GM19023 (cell line): ENCODE data around the gene THBS3.
"Not testable (repeated sequence)": the region's sequence is repeated elsewhere in the genome, so short reads cannot be mapped to it uniquely, and the experiment has no call there.

Source experiments
- ATAC-seq: cut with Tn5 transposase; IDR thresholded peaks from one replicate; pipeline ENCODE4 v1.9.1; 2021; ENCODE audit warnings: mild to moderate bottlenecking, moderate library complexity; ENCODE audit not compliant: unreplicated experiment

The THBS3 gene

DNA sequence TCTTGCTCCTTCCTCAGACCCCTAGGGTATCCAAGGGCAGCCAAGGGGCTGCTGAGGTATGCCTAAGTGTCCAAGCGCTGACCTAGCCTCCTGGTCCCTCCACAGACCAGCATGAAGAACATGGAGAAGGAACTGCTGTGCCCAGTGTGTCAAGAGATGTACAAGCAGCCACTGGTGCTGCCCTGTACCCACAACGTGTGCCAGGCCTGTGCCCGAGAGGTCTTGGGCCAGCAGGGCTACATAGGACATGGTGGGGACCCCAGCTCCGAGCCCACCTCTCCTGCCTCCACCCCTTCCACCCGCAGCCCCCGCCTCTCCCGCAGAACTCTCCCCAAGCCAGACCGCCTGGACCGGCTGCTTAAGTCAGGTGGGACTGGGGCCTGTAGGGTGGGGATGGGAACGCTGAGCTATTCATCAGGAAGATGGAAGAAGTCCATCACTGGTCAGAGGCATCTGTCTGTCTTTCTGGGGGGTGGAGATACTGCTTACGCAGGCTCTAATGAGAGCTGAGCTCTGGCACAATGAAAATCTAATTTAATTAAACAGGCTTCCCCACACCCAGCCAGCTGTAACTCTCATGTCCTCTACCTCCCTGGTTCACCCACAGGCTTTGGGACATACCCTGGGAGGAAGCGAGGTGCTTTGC is 32.3 kb downstream of the THBS3 start:
- ATAC-seq = no peak

DNA sequence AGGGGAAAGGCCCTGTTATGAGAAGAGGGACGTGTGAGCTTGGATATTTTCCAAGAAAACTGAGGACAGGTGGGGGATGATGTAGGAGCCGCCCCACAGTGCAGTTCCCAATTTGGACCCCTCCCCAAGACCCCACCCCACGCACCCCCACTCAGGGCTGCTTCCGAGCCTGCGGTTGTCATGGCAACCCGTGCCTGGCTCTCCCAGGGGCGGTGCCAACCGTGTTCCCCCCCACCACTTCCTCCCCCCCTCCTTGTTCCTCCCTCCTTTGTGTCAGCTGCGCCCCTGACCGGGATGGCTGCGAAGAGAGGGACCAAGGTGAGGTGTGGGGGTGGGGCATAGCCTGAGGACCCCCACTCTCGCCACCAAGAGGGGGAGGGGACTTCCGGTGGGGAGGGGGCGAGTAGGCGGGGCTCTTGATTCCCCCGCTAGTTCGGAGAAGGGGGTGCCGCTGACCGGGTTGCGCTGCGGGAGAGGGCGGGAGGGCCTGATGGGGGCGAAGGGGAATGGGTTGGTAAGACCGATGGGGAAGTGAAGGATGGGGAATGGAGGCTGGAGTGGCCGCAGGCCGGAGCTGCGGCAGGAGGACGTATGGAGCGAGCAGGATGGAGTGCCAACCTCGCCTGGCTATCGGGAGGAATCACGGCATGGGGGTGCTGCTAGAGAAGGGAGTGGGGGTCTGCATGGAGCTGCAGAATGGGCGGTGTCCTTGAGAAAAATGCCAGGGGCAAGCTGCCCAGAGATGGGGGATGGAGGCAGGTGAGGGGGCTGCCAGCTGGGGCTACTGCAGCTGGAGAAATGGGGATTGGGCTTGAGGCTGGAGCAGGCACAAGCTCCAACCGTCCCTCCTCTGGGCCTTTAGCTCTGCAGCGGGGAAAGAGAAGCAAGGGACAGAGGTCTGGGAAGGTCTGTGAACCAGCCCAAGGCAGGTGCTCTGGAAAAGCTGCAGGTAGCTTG is 33.1 kb downstream of the THBS3 start:
- ATAC-seq = no peak

DNA sequence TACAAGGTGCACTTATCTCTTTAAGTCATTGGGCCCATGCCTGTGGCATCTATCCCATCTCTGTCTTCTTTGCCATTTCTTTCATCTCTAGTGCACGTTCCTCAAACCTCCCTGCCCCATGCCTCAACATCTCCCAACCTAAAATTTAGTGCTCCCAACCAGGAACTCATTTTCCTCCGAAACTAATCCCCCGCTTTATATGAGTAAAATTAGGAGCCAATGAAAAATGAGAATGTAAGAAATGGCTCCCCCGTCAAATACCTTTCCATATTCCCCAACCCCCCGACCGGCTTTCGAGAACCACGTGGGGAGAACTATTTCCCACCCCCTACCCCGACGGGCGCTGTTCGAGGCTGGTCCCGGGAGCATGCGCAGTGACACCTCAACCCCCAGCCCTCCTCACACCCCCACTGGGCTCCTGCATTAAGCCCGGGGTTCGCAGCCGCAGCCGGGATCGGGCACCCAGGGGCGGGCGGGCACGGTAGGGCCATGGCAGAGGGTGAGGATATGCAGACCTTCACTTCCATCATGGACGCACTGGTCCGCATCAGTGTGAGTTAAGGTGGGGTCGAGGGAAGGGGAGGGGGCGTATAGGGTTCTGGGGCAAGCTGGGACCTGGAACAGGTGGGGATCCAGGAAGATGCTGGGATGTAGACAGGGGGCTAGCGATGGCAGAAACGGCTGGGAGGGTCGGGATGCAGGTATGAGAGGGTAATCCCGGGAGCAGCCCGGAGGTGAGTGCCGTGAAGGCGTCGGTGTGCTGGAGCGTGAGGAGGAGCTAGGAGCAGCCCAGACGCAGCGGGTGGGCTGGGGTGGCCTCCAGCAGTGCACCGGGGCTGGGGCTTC is 34.0 kb downstream of the THBS3 start, which contains the start of gene TRIM46:
Gene TRIM46, plus strand, starts transcription at position 372 of the 846 bp plus-strand sequence. Its CDS starts 118 bp downstream, at position 490.
- no peak for ATAC-seq

DNA sequence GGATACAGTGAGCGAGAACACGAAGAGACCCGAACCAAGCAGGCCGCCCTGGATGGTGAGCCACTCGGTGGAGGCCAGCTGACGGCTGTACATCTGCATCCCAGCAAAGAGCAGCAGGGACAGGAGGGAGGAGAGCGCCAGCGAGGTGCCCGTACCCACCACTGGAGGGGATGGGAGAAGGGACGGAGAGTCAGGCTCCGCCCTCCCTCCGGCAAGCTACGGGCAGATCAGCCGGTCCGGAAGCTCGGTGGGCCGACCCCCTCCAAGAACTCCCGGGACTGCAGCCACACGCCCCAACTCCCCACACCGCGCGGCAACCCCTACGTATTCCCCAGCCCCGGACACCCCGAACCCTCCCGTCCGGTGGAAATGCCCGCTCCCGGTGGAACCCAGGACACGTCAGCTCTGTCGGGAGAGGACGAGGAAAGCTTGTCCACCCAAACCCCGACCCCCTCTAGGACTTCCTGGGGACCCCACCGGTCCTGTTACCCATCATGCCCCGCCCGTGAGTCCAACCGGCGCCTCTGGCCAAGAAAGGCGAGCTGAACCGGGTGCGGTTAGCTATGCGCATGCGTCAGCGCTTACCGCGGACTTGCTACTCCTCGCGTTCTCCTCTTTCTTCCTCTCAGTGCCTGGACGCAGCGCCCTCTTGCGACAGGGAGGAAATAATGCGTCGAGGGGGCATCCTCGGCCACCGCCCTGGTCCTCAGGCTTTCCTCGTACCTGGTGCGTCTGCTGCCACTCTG is 34.8 kb downstream of the THBS3 start, which contains the start of gene KRTCAP2:
Gene KRTCAP2, minus strand, starts transcription at position 573 of the 746 bp plus-strand sequence. Its CDS starts 80 bp downstream, at position 493.
- peak; percentile 62 for ATAC-seq

DNA sequence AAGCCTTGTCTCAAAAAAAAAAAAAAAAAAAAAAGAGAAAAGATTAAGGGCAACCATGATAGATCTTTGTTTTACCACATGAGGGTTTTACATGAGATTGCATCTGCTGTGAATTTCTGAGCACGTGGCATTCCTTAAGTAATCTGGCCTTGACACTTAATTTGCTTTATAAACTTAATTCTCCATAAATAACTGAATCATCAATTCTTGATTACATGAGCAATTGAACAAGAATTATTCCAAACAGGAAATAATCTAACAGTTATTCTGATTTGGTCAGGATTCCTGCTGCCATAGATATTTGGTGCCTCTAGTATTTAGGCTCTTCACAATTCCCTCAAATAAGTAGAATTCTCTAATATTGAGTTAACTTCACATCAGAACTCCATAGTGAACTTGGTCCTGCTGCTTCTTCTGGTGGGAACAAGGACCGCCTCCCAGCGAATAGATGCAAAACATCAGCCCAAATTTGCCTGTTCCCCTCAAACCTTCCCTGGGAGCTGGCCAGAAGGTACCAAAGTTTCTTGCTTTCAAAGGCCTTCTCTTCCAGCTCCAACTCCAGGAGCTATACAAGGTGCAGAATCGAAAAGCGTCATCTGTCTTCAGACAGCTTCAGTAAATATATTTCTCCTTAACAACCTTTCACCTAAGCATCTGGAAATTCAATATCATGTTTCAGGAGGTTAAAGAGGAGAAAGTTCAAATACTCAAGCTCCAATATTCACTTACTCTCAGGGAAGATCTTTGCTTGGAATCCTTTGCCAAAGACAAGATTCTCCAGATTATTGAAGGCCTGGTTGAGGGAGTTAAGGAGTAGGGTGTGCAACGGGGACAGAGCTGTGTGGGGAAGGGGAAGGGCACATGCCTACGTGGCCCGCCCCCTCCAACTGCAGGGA is 35.6 kb downstream of the THBS3 start:
- ATAC-seq = no peak

DNA sequence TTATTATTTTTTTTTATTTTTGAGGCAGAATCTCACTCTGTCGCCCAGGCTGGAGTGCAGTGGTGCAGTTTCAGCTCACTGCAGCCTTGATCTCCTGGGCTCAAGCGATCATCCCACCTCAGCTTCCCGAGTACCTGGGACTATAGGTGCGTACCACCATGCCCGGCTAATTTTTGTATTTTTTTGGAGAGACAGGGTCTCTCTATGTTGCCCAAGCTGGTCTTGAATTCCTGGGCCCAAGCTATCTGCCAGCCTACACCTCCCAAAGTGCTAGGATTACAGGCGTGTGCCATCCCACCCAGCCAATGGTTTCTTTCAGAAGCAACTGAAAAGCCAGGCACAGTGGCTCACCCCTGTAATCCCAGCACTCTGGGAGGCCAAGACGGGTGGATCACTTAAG is 36.9 kb downstream of the THBS3 start:
- ATAC-seq = no peak

DNA sequence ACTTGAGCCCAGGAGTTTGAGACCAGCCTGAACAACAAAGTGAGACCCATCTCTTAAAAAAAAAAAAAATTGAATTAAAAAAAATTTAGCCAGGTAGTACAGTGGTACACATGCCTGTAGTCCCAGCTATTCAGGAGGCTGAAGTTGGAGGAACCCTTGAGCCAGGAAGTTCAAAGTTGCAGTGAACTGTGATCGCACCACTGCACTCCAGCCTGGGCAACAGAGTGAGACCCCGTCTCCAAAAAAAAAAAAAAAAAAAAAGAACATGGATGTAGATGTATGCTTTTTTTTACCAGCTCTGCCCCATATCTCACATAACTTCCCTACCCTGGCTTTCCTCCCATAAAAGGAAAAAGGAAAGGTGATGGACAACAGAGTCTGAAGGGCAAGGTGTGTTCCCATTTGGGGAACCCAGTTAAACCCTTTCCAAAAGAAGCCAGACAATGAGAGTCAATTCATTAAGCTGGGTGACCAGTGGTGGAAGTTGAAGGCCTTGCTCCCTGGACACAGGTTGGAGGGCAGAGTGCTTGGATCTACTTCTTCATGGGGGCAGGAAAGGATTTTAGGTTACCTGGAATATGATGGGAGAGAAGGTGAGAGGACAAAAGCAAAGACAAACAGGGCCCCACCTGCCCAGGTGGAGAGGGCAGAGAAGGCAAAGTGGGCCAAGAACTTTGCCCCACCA is 37.5 kb downstream of the THBS3 start:
- ATAC-seq = no peak

DNA sequence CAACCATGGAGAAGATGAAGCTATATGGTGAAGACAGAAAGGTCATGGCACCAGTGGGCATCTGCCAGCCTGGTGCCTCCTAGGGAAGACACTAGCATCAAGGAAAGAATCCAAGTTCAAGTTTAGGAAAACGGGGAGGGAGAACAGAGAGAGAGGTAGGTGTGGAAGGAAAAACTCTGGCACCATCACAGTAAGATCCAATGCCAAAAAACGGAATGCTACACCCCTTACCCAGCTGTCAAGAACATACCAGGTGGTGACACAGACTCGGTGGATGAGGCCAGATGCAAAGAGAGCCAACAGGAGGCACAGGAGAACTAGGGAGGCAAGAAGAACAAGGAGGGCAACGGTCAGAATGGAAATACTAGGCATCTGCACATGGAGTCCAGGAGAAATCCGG is 38.2 kb downstream of the THBS3 start:
- ATAC-seq = no peak

DNA sequence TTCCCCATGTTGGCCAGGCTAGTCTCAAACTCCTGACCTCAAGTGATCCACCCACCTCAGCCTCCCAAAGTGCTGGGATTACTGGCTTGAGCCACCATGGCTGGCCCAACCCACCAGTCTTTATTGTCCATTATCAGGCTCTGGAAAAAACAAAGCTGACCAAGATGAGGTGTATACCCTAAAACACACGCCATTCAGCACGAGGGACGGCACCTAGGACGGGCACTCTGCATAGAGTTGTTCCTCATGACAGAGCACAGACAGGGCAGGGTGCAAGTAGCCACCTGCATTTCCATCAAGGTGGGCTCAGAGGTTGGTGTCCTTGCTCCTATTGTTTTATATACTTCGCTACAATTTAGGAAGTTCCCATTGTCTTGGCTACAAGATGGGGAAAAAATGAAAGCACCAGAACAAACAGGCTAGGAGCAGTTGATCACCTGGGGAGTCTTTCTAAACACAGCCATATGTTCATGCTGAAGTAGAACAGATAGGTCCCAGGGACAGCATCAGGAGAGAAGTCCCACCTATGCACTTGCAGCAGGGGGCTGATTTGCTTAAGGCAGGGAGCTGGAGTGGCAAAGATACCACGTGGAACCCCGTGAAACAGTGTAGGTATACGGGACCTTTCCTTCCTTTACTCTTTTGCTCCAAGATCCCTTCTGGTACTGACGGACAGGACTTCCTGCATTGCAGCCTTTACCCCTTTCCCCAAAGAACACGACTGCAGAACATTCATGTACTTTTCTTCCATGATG is 39.1 kb downstream of the THBS3 start:
- ATAC-seq = no peak

DNA sequence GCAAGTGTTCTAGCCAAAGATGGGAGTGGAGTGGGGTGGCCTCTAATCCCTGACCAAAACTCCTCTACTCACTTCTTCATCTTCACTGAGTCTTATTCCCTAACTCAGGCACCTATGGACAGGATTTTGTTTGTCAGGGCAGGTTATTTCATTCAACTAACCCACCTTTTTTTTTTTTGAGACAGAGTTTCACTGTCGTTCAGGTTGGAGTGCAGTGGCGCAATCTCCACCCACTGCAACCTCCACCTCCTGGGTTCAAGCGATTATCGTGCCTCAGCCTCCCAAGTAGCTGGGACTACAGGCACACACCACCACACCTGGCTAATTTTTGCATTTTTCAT is 39.6 kb downstream of the THBS3 start:
- not testable (repeated sequence) for ATAC-seq

DNA sequence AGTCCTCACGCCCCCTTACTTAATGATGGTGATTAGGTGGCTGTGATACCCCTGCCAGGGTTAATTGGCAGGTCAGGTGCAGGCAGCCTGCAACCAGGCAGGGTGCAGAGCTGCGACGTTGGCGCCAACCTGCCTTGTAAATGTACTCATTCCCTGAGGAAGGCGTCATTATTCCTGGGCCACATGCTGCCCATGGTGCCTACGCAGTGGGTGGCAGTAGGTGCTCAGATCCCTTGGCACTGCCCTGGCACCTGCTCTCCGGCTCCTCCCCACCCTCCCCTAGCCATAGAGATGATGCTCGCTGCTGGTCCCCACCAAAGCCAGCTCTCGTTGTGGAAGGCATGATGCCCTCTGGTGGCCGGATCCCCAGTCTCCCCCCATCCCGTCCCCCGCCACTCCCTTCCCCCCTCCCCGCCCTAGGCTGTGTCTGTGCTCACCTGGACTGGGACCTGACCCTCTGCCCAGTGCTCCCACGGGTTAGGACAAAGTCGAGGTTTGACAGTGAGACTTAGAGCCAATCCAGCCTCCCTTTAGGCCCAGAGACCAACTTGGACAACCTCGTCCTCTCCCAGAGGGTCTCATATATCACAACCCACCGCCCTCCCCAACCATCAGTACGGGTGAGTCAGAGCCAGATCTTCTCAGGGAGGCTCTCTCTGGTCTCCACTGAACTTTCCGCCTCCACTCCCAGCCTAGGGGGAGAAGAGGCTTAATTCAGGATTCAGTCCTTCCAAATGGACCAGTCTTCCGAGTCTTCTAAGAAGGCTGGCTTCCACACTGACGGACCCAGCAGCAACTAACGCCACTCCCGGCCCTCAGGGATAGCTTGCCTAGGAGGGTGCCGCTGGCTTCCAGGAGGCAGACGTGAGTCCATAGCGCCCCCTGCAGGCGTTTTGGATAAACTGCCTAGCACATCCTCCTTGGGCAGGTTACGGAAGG is 40.3 kb downstream of the THBS3 start:
- ATAC-seq = no peak

DNA sequence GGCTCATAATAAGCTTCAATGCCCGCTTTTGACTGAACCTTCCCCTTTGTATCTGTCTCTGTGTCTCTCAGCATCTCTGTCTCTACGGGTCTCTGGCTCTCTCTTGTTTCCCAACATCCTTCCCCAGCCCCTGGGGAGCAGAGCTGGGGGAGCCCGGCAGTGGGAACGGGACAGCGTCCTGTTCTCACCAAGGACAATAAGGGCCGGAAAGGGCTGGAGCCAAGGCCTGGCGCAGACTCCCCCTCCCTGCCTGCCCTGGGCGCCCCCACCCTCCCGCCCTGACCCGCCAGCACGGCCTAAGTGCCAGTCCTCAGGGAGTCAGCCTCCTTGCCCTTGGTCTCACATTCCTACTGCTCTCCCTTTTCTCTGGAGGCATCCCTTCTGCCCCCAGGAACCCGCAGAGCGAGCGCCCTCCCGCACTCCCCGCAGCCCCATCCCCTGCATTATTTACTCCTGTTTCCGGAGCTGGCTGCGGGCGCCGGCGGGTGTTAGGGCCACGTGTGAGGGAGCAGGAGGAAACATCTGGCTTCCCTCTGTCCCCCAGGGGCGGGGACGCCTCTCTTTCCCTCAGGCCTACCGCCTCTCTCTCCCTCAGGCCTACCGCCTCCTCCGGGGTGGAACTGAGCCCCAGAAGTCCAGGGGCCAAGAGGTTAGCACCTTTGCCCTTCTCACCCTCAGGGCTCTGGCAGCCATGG is 41.1 kb downstream of the THBS3 start:
- ATAC-seq = no peak

DNA sequence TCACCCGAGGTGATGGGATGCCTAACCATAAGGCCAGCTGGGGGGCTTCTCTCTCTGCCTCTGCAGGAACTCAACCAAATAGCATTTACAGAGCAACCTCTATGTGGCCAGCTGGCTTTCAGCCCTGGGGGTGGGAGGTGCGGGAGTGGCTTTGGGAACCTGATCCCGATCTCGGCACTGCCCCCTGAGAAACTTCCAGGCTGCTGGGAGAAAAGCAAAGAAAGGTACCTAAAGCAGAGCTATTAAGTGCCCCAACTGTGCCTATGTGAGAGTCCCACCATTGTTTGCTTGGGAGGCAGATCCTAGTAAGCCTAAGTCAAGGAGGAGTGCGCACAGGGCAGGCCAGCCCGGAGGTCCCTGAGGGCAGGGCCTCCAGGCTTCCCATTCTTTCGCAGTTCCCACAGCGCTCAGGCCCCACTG is 41.6 kb downstream of the THBS3 start:
- ATAC-seq = no peak

DNA sequence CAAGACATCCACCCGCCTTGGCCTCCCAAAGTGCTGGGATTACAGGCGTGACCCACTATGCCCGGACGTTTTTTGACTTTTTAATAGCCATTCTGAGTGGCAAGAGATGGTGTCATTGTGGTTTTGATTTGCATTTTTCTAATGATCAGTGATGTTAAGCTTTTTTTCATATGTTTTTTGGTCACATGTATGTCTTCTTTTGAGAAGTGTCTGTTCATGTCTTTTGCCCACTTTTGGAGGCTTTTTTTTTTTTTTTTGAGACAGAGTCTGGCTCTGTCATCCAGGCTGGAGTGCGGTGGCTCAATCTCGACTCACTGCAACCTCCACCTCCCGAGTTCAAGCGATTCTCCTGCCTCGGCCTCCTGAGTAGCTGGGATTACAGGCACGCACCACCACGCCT is 43.1 kb downstream of the THBS3 start:
- not testable (repeated sequence) for ATAC-seq

DNA sequence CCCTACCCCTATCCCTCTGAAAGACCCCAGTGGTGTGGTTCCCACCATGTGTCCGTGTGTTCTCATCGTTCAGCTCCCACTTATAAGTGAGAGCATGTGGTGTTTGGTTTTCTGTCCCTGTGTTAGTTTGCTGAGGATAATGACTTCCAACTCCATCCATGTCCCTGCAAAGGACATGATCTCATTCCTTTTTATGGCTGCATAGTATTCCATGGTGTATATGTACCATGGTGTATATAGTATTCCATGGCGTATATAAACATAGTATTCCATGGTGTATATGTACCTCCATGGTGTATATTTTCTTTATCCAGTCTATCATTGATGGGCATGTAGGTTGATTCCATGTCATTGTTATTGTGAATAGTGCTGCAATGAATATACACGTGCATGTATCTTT is 43.9 kb downstream of the THBS3 start:
- not testable (repeated sequence) for ATAC-seq

DNA sequence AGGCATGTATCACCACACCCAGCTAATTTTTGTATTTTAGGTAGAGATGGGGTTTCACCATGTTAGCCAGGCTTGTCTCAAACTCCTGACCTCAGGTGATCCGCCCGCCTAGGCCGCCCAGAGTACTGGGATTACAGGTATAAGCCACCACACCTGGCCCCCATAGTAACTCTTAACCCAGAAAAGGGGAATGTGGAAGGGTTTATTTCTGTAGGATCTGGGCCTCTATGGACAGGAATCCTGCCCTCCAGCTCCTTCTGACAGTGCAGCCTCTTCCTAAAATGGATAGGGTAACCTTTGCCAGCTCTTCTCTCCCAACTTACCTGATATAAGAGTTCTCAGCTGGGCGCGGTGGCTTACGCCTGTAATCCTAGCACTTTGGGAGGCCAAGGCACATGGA is 45.1 kb downstream of the THBS3 start:
- ATAC-seq = not testable (repeated sequence)
